ENCODE results near the gene CIB2. TPM values are rescaled to one million over a fixed set of nuclear protein-coding genes. Genes with fewer than 3 reads are reported as not detected.
A peak's percentile ranks its signal among the peaks of the same experiment; 100 is the strongest.

The CIB2 gene
- total RNA-seq, 1 experiment from 2014 or later = 43.2 TPM

DNA sequence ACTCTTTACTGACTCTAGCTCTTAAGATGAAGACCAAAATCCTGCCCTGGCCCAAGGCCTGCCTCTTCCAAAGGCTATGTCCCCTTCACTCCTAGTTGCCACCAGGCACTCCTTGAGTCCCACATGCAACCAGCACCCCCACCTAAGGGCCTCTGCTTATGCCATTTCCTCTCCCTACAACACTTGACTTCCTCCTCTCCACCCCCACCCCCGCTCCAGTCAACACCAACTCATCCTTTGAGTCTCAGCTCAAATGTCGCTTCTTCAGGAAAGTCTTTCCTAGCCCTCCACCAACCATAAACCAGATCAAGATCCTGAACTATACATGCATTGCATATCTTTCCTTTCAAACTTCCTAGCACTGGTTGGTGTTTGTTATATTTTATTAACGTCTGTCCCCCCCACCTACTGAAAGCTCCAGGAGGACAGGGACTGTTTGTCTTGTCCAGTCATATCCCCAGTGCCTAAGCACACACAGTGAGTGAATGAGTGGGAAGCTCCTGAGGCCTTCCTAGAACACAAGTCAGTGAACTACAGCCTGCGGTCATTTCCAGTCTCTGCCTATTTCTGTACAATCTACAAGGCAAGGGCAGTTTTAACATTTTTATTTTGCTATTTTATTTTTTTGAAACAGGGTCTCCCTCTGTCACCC is 61.1 kb downstream of the CIB2 start:
- Histone ChIP-seq H2BK120ac (ENCODE audit: low read depth, low read length, poor library complexity, severe bottlenecking) (no peak overlapping the region), H3K18ac (ENCODE audit: insufficient read length, low read depth, low read length) (no peak overlapping the region)
- H3K4me1 Mint-ChIP-seq = peaks cover 40 to 67% of the 10 kb centered on the region in 2 experiments

More for the DNA sequence above, 61.1 kb downstream of the CIB2 start:
- Histone ChIP-seq H4K91ac (ENCODE audit: insufficient read length, low read depth, low read length) (no peak overlapping the region), H3K9me3 (ENCODE audit: control insufficient read depth, low read depth, low read length) (no peaks in the 10 kb centered on the region), H3K27ac (ENCODE audit: insufficient read length, low read depth, low read length) (no peak overlapping the region), H3K4me2 (ENCODE audit: insufficient read depth, insufficient read length, low read length) (no peak overlapping the region), H3K4ac (ENCODE audit: low read depth, low read length) (no peak overlapping the region), H3K79me2 (ENCODE audit: insufficient read depth, low read length) (no peaks in the 10 kb centered on the region; the same call in 1 of the 2 replicates), H3K14ac (ENCODE audit: insufficient read depth, low read length) (0 out of 2 replicates have a peak overlapping the region, but pooled peaks have one; percentile 21), H2BK15ac (ENCODE audit: low read depth, low read length) (no peak overlapping the region), H4K8ac (replicated peaks; ENCODE audit: insufficient read length, low read depth, low read length) (no peak overlapping the region), H3K56ac (ENCODE audit: insufficient read length, low read depth, low read length) (no peak overlapping the region), H3T11ph (ENCODE audit: low read length) (no peak overlapping the region), H3K9ac (ENCODE audit: extremely low read depth, insufficient read length, low read length) (no peak overlapping the region), H2BK12ac (ENCODE audit: insufficient read length, low read depth, low read length) (no peak overlapping the region), H2BK20ac (ENCODE audit: low read depth, low read length, poor library complexity, severe bottlenecking) (no peak overlapping the region), H2AFZ (ENCODE audit: low read length) (no peak overlapping the region), H3K23me2 (ENCODE audit: insufficient read length, low read depth, low read length, poor library complexity, severe bottlenecking) (no peaks in the 10 kb centered on the region), H2BK5ac (ENCODE audit: insufficient read length, low read length) (no peak overlapping the region), H4K5ac (ENCODE audit: insufficient read length, low read depth, low read length) (no peak overlapping the region), H3K4me1 (ENCODE audit: insufficient read depth, low read length) (peaks cover 19% of the 10 kb centered on the region), H4K20me1 (ENCODE audit: control insufficient read depth, insufficient read depth, insufficient read length) (no peaks in the 10 kb centered on the region), H3K27me3 (ENCODE audit: insufficient read depth, low read length) (no peaks in the 10 kb centered on the region), H2AK5ac (ENCODE audit: insufficient read length, low read length) (no peak overlapping the region), H3K79me1 (ENCODE audit: insufficient read depth, low read depth, low read length, poor library complexity, severe bottlenecking) (no peaks in the 10 kb centered on the region), H3K23ac (ENCODE audit: insufficient read length, low read depth, low read length) (no peak overlapping the region)
- DNase-seq = no peak
- peak overlapping the region in 1 of 2 experiments; percentile 12; a peak in 2 of 5 replicates for H3K4me3 Mint-ChIP-seq
- H3K36me3 Mint-ChIP-seq (ENCODE audit: insufficient read depth in 1 of 3, low read depth in 3 of 3) = peaks cover 0 to 4% (median 0%) of the 10 kb centered on the region in 3 experiments; a peak in 2 of 7 replicates
- no peaks in the 10 kb centered on the region for H3K9me3 Mint-ChIP-seq
- no peaks in the 10 kb centered on the region for H3K27me3 Mint-ChIP-seq (ENCODE audit: low read depth)
- no peak for TF ChIP-seq CTCF (conservative IDR thresholded peaks at IDR 0.05)
- peak overlapping the region in 1 of 3 experiments; percentile 71; a peak in 3 of 7 replicates for H3K27ac Mint-ChIP-seq
- no CpG with 5 or more reads among the region's 4 CpGs for WGBS (ENCODE audit: extremely low coverage, insufficient read length, low lambda C conversion rate)
